Activated CD4-positive, CD25-positive, alpha-beta regulatory T cell (primary cell): ENCODE data around the gene DHRS4L2.

Experiments
- DNase-seq, 4 experiments: peaks; one replicate each; lab custom pipeline; 2025; lab: John Stamatoyannopoulos, UW

DHRS4L2 gene

DNA sequence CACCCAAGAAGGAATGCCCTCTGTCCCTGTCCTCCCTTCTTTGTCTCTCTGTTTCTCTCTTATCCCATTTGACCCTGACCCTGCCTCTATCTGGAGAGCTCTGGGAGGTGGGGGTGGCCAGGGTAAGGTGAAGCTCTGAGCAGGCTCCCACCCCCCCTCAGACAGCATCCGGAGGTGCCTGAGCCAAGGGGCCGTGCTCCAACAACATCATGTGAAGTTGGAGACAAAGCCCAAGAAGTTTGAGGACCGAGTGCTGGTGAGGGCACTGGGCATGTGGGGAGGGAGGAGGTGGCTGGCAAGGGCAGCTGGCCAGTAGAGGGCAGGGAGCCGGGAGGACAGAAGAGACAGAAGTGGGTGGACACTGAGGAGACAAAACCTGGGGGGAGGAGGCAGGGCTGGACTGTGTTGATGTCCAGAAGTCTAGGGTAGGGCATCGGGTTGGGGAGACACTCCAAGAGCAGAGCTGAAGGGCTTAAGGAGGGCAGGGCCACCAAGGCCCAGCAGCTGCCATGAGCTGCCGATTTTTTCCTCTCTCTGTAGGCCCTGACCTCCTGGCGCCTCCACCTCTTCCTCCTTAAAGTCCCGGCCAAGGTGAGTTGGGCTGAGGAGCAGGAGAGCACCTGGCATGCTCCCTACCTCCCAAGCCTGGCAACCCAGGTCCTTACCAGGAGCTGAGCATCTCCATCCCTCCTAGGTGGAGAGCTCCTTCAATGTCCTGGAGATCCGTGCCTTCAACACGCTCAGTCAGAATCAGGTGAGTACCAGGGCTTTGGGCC, 65.0 kb downstream of the DHRS4L2 start:
- no peak for DNase-seq

DNA sequence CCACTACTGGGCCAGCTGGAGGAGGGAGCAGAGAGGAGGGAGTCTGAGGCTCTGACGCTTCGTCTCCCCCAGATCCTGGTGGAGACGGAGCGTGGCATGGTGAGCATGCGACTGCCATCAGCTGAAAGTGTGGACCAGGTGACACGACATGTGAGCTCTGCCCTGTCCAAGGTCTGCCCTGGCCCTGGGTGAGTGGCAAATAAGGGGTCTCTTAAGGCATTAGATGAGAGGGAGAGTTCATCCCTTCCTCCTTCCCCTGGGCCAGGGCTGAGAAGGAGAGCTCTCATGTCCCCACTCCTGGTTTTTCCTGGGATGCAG, 65.6 kb downstream of the DHRS4L2 start:
- DNase-seq = no peak

DNA sequence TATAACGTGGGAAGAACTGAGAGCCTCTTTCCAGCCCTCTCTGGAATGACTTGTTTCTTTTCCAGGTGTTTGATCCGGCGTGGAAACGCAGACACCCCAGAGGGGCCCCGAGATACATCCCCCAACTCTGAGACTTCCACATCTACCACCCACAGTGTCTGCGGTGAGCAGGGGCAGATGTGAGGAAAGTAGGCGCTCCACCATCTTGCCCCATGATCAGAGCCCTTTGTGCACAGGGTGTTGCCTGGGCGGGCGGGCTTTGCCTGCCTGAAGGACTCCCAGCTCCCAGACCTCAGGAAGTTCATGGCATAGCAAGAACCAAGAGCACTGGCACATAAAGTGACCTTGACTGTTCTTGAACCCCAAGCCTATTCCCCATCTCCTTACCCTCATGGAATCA, 65.9 kb downstream of the DHRS4L2 start:
- DNase-seq = no peak
